ENCODE measurements around the gene KRTAP4-5. TPM values are rescaled to one million over a fixed set of nuclear protein-coding genes. Genes with fewer than 3 reads are reported as not detected.
"Not testable (repeated sequence)": the region's sequence is repeated elsewhere in the genome, so short reads cannot be mapped to it uniquely, and the experiment has no call there.

Gene KRTAP4-5
- polyA plus RNA-seq (2014; cell fraction: cytosol; rRNA removed): not detected in 2 replicates
- polyA plus RNA-seq (2014; cell fraction: nucleus; rRNA removed): not detected in 2 replicates

DNA sequence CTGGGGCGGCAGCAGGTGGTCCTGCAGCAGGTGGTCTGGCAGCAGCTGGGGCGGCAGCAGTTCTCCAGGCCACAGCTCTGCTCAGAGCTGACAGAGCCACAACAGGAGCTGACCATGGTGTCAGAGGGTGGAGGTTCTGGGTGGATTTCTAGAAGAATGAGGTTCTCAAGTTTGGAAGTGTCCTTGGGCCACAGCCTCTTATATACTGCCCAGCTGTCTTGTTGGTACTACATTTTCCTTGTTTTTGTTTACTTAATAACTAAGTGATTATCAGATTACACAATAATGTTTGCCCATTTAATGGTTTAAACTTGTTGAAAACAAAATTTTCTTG is at the start of gene KRTAP4-5:
TSS of gene KRTAP4-5 (minus strand) at position 174 of the 334 bp plus-strand sequence. CDS start at position 116, 58 bp downstream.
- no peak for DNase-seq (ENCODE audit: low spot score)

DNA sequence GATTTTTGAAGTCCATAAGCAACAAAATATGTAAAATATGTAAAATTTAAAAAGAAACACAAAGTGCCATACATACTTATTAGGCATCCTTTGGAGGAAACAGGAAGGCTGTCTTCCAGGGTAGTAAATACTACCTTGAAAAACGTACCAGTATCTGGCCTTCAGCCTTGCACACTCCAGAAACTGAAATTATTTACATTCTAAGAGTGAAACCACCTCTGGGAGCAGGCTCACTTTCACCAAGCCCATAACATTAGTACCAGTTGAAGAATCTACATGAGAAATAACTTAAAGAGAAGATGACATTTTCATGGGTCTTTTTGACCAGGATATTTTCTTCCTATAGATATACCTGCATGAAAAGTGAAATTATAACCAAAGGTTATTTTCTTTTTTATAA is 46.4 kb upstream of the KRTAP4-5 start:
- no peak for DNase-seq (ENCODE audit: low spot score)

DNA sequence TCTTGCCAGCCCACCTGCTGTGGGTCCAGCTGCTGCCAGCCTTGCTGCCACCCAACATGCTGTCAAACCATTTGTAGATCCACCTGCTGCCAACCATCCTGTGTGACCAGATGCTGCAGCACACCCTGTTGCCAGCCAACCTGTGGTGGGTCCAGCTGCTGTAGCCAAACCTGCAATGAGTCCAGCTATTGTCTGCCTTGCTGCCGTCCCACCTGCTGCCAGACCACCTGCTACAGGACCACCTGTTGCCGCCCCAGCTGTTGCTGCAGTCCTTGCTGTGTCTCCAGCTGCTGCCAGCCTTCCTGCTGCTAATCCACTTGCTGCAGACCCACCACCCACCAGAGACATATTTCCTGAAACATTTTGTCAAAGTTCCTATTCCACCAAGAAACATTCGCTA is 40.7 kb upstream of the KRTAP4-5 start:
- no peak for DNase-seq (ENCODE audit: low spot score)

DNA sequence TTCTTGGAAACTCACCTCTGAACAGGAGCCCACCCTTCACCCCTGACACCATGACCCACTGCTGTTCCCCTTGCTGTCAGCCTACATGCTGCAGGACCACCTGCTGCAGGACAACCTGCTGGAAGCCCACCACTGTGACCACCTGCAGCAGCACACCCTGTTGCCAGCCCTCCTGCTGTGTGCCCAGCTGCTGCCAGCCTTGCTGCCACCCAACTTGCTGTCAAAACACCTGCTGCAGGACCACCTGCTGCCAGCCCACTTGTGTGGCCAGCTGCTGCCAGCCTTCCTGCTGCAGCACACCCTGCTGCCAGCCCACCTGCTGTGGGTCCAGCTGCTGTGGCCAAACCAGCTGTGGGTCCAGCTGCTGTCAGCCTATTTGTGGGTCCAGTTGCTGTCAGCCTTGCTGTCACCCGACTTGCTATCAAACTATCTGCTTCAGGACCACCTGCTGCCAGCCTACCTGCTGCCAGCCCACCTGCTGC is 40.3 kb upstream of the KRTAP4-5 start, which contains the start of gene KRTAP9-1:
TSS of gene KRTAP9-1 (plus strand) at position 51 of the 482 bp plus-strand sequence. CDS start at position 51, 0 bp downstream.
- not testable (repeated sequence) for DNase-seq (ENCODE audit: low spot score)

DNA sequence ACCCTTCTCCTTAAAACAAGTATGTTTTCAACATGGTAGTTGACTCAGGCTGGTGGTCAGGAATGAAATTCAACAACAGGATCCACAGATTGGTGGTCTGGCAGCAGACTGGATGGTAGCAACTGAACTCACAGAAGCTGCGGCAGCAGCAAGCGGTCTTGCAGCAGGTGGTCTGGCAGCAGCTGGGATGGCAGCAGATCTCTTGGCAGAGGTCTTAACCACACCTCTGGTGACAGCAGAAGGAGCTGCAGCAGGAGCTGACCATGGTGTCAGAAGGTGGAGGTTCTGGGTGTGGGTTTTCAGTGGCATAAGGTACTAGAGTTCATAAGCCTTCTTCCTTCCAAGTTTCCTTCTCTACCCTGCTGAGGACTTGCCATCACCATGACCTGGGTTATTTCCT is 37.2 kb upstream of the KRTAP4-5 start:
- no peak for DNase-seq (ENCODE audit: low spot score)

DNA sequence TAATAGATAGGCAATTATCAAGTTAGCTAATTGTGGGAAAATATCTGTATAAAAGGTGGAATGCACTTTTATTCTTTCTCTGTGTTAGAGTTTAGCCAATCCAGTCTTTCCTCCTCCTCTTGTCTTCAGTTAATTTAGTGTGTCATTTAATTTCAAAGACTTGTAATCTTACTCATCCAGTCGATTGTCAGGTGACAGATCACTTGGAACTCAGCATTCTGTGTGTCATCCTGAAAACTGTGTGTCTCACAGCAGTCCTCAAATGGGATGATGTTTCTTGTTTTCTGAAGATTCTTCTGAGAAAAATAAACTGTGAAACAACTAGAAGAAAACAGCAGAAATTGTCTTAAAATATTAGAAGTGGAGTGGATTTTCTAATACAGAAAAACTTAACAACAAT is 35.4 kb upstream of the KRTAP4-5 start:
- no peak for DNase-seq (ENCODE audit: low spot score)

DNA sequence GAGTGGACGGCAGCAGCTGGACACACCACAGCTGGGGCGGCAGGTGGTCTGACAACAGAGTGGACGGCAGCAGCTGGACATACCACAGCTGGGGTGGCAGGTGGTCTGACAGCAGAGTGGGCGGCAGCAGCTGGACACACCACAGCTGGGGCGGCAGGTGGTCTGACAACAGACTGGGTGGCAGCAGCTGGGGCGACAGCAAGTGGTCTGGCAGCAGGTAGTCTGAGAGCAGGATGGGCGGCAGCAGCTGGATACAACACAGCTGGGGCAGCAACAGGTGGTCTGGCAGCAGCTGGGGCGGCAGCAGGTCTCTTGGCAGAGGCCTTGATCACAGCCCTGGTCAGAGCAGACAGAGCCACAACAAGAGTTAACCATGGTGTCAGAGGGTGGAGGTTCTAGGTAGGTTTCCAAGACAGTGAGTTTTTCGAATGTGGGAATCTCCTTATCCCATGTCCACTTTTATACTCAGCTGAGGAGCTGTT is 34.9 kb upstream of the KRTAP4-5 start, which contains the start of gene KRTAP4-1:
TSS of gene KRTAP4-1 (minus strand) at position 432 of the 482 bp plus-strand sequence. CDS start at position 375, 57 bp downstream.
- no peak for DNase-seq (ENCODE audit: low spot score)

DNA sequence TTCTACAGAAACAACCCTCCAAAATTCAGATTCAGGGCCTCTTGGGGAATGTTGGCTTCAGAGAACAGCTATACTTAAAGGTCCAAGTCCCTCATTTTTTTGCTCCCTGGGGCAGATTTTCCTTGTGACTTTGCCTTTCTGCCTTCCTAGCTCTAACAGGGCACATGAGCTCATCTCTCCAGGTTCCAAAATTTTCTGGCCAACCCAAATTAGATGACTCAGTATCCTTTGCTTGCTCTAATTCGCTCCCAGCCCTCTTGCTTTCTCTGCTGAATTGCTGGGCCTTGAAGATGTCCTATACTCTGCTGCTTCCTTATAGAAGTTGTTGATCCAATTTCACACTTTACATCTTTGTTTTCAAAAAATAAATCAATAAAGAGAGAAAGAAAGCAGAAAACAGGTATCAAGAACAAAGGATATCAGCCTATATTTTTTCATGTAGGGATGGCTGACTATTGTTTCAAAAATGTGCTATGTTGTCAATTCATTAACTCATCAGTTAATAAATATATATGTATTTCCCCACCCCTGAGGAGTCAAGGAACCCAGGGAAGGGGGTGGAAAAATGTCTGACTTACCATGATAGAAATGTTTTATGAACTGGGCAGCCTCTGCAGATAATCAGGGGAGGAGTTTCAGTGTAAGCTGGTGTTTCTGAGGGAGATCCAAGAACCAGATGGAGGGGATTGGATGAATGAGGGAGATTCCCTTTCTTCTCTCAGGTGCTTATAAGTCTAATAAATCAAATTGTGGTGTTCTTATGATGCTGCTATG is 29.4 kb upstream of the KRTAP4-5 start:
- DNase-seq (ENCODE audit: low spot score): no peak

DNA sequence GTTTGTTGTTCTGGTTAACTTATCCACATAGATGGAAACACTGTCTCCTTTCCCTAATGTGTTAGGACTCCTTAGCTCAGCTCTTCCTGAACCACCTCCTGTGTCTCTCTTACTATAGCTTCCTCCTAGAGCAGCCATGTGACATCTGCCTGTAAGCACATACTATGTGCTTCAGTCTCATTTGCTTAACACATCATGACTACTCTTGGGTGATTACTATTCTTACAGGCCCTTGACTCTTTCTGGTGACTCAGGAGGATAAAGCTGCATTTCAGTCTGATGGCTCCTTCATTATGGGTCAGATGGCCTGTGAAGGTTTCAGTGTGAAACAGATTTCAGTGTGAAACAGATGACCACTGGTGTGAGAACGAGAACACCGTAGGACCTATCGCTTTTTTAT is 28.7 kb upstream of the KRTAP4-5 start:
- DNase-seq (ENCODE audit: low spot score): no peak

DNA sequence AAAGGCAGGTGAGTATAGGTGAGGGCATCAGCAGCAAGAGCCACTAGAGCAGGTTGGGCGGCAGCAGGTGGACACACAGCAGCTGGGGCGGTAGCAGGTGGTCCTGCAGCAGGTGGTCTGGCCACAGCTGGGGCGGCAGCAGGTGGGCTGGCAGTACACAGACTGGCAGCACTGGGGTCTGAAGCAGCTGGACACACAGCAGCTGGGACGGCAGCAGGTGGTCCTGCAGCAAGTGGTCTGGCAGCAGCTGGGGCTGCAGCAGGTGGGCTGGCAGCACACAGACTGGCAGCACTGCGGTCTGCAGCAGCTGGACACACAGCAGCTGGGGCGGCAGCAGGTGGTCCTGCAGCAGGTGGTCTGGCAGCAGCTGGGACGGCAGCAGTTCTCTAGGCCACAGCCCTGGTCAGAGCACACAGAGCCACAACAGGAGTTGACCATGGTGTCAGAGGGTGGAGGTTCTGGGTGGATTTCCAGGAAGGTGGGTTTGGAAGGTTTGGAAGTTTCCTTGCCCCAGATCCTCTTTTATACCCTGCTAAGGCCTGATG is 28.2 kb upstream of the KRTAP4-5 start, which contains the start of gene KRTAP4-2:
TSS of gene KRTAP4-2 (minus strand) at position 495 of the 545 bp plus-strand sequence. CDS start at position 438, 57 bp downstream.
- no peak for DNase-seq (ENCODE audit: low spot score)

DNA sequence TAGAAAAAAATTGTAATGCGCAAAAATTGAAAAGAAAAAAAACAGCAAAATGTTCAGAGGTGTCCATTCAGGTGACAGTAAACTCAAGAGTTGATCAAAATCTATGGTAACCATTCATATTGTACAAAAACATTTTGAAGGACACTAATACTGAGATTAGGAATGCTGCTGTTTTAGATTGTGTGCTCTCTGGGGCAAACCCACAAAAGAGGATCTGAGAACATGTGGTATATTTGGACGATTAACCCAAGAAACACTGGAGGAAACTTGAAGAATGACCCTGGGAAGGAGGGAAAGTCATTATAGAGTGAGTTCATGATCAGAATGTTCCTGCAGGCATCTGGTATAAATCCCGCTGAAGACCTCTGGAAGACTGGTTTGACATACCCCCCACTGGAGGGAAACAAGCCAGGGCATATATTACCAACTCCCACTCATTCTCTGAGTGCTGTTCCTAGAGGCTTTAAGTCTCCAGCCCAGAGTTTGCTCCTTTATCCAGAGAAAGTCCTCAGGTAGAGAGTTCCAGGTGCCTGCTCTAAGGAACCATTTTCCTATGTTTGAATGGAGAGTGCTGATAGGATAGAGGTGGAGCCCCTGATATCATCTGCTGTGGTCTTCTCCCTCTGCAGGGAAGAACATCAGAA is 27.2 kb upstream of the KRTAP4-5 start:
- DNase-seq (ENCODE audit: low spot score): no peak

DNA sequence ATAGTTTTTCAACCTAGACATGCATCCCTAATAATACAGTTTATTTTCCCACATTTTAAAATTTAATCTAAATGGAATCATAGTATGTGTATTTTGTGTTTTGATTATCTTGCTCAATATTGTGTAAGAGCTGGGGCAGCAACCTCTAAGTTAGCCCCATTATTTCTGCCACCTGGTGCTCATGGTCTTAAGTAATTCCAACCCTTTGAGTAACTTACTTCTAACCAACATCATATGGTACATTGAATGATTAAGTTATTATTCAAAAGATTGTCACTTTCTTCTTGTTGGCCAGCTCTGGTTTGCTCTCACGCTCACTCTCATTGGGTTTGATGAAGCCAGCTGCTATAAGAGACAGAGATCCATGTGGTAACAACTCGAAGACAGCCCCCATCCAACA is 22.3 kb upstream of the KRTAP4-5 start:
- DNase-seq (ENCODE audit: low spot score): no peak

DNA sequence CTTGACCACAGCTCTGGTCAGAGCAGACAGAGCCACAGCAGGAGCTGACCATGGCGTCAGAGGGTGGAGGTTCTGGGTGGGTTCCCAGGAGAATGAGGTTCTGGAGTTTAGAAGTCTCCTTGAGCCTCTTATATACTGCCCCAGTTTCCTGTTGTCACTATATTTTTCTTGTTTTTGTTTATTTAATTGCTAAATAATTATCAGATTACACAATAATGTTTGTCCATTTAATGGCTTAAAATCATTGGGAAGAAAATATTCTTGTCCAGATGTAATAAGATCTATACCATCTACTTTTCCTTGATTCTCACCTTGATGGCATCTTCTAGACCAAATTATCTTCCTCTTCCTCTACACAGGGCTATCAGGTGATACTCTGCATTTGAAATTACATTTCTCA is 18.5 kb upstream of the KRTAP4-5 start, which contains the start of gene KRTAP4-3:
TSS of gene KRTAP4-3 (minus strand) at position 101 of the 400 bp plus-strand sequence. CDS start at position 52, 49 bp downstream.
- no peak for DNase-seq (ENCODE audit: low spot score)

DNA sequence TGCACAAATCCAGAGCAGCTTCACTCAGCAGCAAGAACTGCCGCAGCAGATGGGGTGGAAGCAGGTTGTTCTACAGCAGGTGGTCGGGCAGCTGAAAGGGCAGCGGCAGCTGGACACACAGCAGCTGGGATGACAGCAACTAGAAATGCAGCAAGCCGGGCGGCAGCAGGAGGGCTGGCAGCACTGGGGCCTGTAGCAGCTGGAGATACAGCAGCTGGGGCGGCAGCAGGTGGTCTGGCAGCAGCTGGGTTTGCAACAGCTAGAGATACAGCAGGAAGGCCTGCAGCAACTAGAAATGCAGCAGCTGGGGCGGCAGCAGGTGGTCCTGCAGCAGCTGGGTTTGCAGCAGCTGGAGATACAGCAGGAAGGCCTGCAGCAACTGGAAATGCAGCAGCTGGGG is 17.9 kb upstream of the KRTAP4-5 start:
- no peak for DNase-seq (ENCODE audit: low spot score)

DNA sequence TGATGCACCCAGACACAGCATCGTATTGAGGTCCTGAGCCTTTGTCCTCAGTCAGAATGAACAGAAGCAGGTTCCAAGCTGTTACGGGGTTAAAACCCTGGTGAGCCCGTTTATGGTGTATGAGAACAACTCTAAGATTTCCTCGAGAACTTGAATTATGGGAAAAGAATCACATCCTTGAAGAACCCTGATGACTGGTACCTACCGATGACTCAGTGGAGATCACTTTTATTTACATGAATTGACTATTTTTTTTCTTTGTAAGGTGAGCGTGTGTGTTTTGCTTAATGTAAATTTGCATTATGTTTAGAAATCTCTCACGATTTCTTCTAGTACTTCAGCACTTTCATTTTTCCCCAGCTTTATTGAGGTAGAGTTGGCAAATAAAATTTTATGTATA is 14.2 kb upstream of the KRTAP4-5 start:
- no peak for DNase-seq (ENCODE audit: low spot score)

DNA sequence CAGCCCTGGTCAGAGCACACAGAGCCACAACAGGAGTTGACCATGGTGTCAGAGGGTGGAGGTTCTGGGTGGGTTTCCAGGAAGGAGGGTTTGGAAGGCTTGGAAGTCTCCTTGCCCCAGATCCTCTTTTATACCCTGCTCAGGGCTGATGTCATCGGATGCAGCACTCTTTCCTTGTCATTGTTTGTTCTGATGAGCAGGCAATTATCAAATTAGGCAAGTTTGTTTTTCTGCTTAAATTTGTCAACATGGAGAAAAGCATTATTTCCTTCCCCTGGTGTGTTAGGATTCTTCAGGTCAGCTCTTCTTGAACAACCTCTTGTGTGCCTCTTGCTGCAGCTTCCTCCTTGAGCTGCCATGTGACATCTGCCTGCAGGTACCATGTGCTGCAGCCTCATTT is 11.0 kb upstream of the KRTAP4-5 start, which contains the start of gene KRTAP4-4:
TSS of gene KRTAP4-4 (minus strand) at position 101 of the 400 bp plus-strand sequence. CDS start at position 44, 57 bp downstream.
- DNase-seq (ENCODE audit: low spot score): no peak

DNA sequence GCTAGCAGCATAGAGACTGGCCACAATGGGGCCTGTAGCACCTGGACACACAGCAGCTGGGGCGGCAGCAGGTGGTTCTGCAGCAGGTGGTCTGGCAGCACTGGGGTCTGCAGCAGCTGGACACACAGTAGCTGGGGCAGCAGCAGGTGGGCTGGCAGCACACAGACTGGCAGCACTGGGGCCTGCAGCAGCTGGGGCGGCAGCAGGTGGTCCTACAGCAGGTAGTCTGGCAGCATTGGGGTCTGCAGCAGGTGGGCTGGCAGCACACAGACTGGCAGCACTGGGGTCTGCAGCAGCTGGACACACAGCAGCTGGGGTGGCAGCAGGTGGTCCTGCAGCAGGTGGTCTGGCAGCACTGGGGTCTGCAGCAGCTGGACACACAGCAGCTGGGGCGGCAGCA is 10.6 kb upstream of the KRTAP4-5 start:
- DNase-seq (ENCODE audit: low spot score): not testable (repeated sequence)

DNA sequence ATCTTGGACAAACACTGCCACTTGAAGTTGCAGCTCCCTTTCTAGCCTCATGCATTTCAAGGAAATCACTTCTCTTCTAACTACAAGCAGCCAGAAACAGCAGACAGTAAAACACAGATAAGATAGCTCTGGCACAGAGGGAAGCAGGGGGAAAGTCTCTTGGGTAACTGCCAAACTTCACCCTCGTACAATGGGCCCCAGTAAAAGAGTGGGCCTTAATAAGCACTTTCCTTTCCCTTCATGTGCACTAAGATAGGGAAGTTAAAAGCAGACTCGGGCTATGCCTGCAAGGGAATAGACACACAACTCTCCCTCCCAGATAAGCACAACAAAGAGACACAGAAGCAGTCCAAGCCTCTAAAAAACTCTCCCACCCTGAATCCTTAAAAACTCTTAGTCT is 4.2 kb upstream of the KRTAP4-5 start:
- no peak for DNase-seq (ENCODE audit: low spot score)

DNA sequence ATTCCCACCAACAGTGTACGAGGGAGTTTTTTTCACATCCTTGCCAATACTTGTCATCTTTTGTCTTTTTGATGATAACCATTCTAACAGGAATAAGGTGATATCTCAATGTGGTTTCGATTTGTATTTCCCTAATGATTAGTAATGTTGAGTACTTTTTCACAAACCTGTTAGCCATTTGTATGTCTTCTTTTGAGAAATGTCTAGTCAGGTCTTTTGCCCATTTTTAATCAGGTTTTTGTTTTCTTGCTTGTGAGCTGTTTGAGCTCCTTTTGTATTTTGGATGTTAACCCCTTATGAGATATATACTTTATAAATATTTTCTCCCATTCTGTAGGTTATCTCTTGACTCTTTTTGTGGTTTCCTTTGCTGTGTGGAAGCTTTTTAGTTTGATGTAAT is 1.9 kb upstream of the KRTAP4-5 start:
- DNase-seq (ENCODE audit: low spot score): no peak

DNA sequence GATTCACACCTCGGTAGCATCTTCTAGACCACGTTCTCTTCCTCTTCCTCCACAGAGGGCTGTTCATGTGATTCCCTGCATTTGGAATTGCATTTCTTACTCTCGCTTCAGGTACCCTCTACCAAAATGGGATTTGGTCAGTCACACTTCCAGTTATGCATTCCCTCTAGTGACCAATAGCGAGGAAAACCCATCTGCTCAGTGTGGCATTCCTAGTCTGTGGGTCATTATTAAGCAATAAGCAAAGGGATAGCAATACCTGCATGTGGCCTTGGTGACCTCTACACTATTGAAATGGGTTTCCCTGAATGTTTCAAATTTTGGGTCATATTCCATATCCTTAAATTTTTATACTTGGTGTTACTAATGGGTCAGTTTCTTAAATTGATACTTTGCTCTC is 401 bp upstream of the KRTAP4-5 start:
- no peak for DNase-seq (ENCODE audit: low spot score)

DNA sequence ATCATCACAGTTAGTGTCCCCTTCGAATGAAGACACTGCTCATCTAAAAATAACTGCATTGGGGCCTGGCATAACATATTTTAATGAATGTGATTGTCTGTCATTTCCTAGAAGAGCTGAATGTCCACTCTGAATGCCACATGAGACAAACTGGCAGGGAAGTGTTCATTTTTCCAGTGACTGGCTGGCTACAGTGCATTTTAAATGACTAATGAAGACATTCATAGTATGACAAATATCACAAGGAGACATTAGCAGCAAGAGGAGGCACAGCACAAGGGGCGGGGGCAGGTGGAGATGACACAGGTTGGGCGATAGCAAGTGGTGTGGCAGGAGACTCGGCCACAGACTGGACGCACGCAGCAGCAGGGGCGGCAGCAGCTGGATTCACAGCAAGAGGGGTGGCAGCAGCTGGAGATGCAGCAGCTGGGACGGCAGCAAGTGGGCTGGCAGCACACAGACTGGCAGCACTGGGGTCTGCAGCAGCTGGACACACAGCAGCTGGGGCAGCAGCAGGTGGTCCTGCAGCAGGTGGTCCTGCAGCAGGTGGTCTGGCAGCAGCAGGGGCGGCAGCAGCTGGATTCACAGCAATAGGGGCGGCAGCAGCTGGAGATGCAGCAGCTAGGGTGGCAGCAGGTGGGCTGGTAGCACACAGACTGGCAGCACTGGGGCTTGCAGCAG is 514 bp downstream of the KRTAP4-5 start:
- DNase-seq (ENCODE audit: low spot score): not testable (repeated sequence)

Measured in SK-N-DZ (cell line).